Omental fat pad (tissue), 4 donors: Measurements from ENCODE around the gene CARD11. TPM values are rescaled to one million over a fixed set of nuclear protein-coding genes. Genes with fewer than 3 reads are reported as not detected.

Source experiments
- ATAC-seq: fragments of 150-250 bp; one replicate; pipeline ENCODE4 v1.9.1; 2016; ENCODE audit warnings: mild to moderate bottlenecking, moderate library complexity; ENCODE audit not compliant: low FRiP score
- DNase-seq: peaks from one replicate; pipeline ENCODE4 v3.0.0-alpha.2; 2019; ENCODE audit warnings: low spot score
- total RNA-seq, 4 donors: library from RNA; depleted of rRNA; stranded (reverse); fragments of >200 nt; gene quantifications; one replicate each; pipeline ENCODE4 v1.1.0, GENCODE V29; 2016
- TF ChIP-seq, protein P1 (sequence below), 3 donors: fragments of 450-650 bp; IDR thresholded peaks; one replicate each; pipeline ENCODE4 v1.5.1; 2016 to 2017; ENCODE audit warnings: antibody characterized with exemption in 3 of 3, mild to moderate bottlenecking in 3 of 3, moderate library complexity in 2 of 3

CARD11 gene
- total RNA-seq, 4 donors from 2014 or later: 0.75 to 1.4 (median 1.0) TPM

DNA sequence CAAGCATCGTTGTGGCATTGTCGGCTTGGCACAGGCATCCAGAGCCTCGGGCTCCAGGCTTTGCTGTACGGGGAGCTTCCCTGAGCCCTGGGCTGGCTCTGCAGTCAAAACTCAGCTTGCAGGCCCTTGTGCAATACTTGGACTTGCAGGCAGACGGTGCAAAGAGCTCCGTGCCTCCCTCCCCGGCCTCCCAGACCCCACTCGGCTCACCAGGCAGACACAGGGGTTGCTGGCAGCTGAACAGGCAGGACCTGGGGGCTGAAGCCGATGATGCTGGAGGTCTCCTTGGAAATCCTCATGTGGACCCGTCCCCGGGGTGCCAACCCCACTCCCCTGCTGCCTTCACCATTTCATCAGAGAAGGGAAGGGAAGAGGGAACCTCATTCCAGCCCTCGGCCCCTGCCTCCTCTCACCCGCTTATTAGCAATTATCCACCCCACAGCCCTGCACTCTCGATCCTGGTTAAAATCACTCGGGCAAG, 139.9 kb downstream of the CARD11 start:
- TF ChIP-seq, protein P1, sequence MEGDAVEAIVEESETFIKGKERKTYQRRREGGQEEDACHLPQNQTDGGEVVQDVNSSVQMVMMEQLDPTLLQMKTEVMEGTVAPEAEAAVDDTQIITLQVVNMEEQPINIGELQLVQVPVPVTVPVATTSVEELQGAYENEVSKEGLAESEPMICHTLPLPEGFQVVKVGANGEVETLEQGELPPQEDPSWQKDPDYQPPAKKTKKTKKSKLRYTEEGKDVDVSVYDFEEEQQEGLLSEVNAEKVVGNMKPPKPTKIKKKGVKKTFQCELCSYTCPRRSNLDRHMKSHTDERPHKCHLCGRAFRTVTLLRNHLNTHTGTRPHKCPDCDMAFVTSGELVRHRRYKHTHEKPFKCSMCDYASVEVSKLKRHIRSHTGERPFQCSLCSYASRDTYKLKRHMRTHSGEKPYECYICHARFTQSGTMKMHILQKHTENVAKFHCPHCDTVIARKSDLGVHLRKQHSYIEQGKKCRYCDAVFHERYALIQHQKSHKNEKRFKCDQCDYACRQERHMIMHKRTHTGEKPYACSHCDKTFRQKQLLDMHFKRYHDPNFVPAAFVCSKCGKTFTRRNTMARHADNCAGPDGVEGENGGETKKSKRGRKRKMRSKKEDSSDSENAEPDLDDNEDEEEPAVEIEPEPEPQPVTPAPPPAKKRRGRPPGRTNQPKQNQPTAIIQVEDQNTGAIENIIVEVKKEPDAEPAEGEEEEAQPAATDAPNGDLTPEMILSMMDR (IDR thresholded peaks at IDR 0.05): no peak
- DNase-seq: no peak
- ATAC-seq: no peak

DNA sequence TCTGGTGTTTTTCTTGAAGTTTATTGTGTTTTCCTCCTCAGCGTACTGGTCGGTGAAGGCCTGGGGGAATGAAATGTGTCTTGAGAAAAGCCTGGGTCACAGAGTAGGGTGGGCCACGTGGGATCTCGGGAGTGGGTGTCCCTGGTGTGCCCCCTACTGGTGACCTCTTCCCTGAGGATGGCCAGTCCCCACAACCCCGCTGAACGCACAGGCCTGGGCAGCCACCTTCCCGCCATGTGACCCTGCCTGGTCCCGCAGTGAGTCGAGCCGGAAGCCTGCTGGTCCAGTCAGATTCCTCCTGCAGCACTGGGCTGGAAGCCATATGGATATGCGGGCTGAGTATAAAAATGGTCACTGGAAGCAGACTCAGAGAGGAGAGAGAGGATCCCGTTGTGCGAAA, 146.6 kb downstream of the CARD11 start:
- DNase-seq: no peak
- no peak for ATAC-seq
- TF ChIP-seq, protein P1 (IDR thresholded peaks at IDR 0.05): no peak

DNA sequence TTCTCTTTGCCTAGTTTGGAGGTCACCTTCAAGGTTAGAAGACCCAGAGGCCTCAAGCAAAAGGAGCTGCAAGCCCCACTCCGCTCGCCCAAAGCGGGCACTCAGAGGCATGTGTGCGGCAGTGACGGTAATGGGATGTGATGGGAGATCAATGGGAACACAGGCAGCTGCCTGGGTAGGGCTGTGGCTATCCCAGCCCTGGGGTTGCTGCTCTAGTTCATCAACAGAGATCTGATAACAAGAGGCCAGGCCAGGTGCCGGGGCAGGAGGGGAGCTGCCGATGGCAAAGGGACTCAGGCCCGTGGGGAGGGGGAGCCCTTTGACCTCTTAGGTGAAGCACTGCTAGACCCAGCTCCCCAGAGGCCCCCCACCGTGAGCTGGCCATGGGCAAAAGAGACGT, 147.5 kb downstream of the CARD11 start:
- TF ChIP-seq, protein P1 (IDR thresholded peaks at IDR 0.05): no peak
- no peak for DNase-seq
- ATAC-seq: no peak

DNA sequence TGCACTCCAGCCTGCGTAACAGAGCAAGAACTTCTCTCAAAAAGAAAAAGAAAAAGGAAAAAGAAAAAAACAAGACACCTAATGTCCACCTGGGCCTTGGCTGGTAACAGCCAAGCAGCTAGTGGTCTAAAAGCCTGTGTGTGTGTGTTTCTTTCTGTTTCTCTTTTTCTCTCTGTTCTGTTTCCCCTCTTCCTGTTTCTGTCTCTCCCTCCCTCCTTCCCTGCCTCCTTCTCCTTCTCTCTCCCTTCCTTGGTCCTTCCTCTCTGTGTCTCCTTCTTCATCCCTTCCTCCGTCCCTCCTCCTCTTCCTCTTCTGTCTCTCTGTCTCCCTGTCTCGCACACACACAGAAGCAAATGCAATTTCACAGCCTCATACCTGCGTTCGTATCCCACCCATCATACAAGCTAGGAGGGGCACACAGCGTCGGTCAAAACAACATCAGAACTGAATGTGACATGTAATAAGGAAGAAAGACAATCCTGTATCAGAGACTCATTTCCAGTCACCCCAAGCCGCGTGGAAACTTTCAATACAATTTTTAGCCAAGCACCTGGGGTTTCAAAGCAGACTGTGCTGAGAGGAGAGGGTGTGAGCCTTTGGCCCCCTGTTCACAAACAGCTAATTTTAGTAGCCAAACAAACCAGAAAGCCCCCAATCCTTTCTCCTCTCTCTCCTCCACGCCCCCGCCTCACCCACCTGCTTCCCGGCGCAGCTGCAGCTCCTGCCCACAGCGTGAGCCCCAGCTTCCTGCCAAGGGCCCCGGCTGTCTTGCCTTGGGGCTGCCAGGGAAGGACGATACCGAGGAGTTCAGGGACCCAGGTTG, 149.3 kb downstream of the CARD11 start:
- no peak for ATAC-seq
- DNase-seq: no peak
- TF ChIP-seq, protein P1 (IDR thresholded peaks at IDR 0.05): no peak

DNA sequence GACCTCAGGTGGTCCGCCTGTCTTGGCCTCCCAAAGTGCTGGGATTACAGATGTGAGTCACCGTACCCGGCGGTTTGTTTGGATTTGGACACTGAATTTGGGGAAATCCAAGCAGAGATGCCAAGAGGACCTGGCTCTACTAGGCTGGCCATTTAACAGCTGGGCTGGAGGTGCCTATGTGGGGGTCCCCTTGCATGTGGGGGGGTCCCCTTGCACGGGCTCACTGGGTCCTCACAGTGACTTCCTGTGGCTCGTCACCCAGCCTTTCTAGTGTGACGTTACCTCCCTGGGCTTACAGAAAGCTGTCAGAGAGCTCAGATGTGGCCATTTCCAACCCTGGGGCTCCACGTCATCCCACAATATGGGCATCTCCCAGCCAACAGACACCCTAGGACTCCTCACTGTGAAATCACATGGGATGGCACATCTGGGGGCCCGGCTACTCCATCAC, 150.2 kb downstream of the CARD11 start:
- ATAC-seq: no peak
- no peak for DNase-seq
- TF ChIP-seq, protein P1 (IDR thresholded peaks at IDR 0.05): no peak

DNA sequence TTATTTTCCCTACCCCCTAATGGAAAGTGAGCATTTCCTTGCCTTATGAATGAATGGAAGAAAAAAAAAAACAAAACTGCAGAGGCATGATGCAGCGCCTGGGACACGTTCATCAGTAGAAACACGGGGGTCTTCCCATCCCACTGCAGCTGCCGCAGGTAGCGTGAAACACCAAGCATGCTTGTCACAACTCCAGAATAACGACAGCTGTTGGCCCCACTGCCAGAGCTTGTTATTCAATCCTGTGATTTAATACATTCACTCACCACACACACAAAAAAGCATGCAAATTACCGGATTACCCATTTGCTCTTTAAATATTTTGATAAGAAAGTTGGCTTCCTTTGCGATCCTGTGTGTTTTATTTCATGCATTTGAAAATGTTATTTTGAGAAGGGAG, 151.1 kb downstream of the CARD11 start:
- ATAC-seq (no peak), DNase-seq (no peak)
- TF ChIP-seq, protein P1 (IDR thresholded peaks at IDR 0.05): no peak

DNA sequence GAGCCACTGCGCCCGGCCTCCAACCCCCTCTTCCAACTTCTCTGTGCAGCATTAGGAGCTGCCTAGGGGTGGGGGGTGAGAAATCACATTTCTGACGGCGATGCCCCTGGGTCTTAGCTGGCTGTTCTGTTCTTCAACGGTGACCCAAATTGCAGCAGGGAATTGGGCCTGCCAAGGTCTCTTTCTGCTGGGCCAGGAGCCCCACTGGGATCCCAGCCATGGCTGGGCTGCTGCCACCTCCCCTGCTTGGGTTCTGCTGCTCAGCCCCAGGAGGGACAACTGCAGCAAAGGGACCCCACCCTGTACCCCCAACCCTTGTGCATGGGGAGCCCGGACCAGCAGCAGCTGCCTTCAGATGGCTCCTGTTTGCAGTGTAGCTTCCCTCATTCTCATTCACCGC, 155.9 kb downstream of the CARD11 start:
- DNase-seq (no peak), ATAC-seq (no peak)
- TF ChIP-seq, protein P1 (IDR thresholded peaks at IDR 0.05): no peak
